SU-DHL-6 (cell line): ENCODE data around the gene CDC6.
A peak's percentile ranks its signal among the peaks of the same experiment; 100 is the strongest.

Experiments
- H2AFZ ChIP-seq: fragments of 200-600 bp; sonication (generic); 2 replicates; pipeline ENCODE4 v1.6.1; 2014; ENCODE audit warnings: low read depth, mild to moderate bottlenecking, moderate library complexity, mixed read lengths, antibody characterized with exemption, low read length; ENCODE audit not compliant: severe bottlenecking
- H3F3A ChIP-seq: fragments of 200-600 bp; shearing (Covaris generic); 2 replicates; pipeline ENCODE4 v1.6.0; 2016; ENCODE audit warnings: antibody characterized with exemption, mild to moderate bottlenecking; ENCODE audit not compliant: insufficient read depth
- H3K27ac ChIP-seq: fragments of 200-600 bp; sonication (generic); 2 replicates; pipeline ENCODE4 v1.5.1; 2016; ENCODE audit warnings: low read depth, mild to moderate bottlenecking, low read length, moderate library complexity, mixed read lengths
- H3K27me3 ChIP-seq: fragments of 200-600 bp; sonication (generic), shearing (Covaris generic); 2 replicates; pipeline ENCODE4 v1.6.0; 2014; ENCODE audit warnings: mild to moderate bottlenecking, low read length
- H3K36me3 ChIP-seq: fragments of 200-600 bp; sonication (generic); 2 replicates; pipeline ENCODE4 v1.6.1; 2014; ENCODE audit warnings: mild to moderate bottlenecking, low read length, mixed read lengths
- H3K4me2 ChIP-seq: fragments of 300-600, 200-600 bp; shearing (Covaris generic), sonication (generic); 2 replicates; pipeline ENCODE4 v1.6.0; 2014; ENCODE audit warnings: low read length, low read depth, mild to moderate bottlenecking; ENCODE audit not compliant: poor library complexity, severe bottlenecking
- H3K4me3 ChIP-seq: fragments of 200-600 bp; sonication (generic); 2 replicates; pipeline ENCODE4 v1.5.1; 2014; ENCODE audit warnings: antibody characterized with exemption, low read length, mild to moderate bottlenecking, mixed read lengths; ENCODE audit not compliant: insufficient read depth, poor library complexity, severe bottlenecking
- H3K79me2 ChIP-seq: fragments of 200-600 bp; sonication (generic); 2 replicates; pipeline ENCODE4 v1.6.1; 2014; ENCODE audit warnings: mild to moderate bottlenecking, low read length, moderate library complexity; ENCODE audit not compliant: insufficient read depth
- H3K9ac ChIP-seq: fragments of 200-600 bp; sonication (generic); 2 replicates; pipeline ENCODE4 v1.7.0; 2014; ENCODE audit warnings: mild to moderate bottlenecking, low read length
- H3K9me2 ChIP-seq: fragments of 200-600 bp; sonication (generic); replicated peaks from 2 replicates; pipeline ENCODE4 v1.6.1; 2014; ENCODE audit warnings: low read length; ENCODE audit not compliant: insufficient read depth
- H3K9me3 ChIP-seq: fragments of 200-600 bp; sonication (generic); 2 replicates; pipeline ENCODE4 v1.6.1; 2014; ENCODE audit warnings: low read length, mixed read lengths; ENCODE audit not compliant: insufficient read depth
- H4K20me1 ChIP-seq: fragments of 200-600 bp; sonication (generic); 2 replicates; pipeline ENCODE4 v1.6.1; 2014; ENCODE audit warnings: low read depth, mild to moderate bottlenecking, antibody characterized with exemption, low read length, moderate library complexity, mixed read lengths
- EZH2phosphoT487 ChIP-seq: fragments of 200-600 bp; sonication (generic), shearing (Covaris generic); conservative IDR thresholded peaks from 2 replicates; pipeline ENCODE4 v1.6.1; 2018; ENCODE audit warnings: mild to moderate bottlenecking, antibody characterized with exemption, low read length, moderate library complexity, mixed read lengths
- TF ChIP-seq, protein P1 (sequence below): fragments of 200-600 bp; sonication (generic); IDR thresholded peaks from one replicate; pipeline ENCODE4 v1.5.1; 2017; ENCODE audit warnings: antibody characterized with exemption, mild to moderate bottlenecking, low read length, moderate library complexity; ENCODE audit not compliant: insufficient read depth, poor library complexity, severe bottlenecking

CDC6 gene, protein sequence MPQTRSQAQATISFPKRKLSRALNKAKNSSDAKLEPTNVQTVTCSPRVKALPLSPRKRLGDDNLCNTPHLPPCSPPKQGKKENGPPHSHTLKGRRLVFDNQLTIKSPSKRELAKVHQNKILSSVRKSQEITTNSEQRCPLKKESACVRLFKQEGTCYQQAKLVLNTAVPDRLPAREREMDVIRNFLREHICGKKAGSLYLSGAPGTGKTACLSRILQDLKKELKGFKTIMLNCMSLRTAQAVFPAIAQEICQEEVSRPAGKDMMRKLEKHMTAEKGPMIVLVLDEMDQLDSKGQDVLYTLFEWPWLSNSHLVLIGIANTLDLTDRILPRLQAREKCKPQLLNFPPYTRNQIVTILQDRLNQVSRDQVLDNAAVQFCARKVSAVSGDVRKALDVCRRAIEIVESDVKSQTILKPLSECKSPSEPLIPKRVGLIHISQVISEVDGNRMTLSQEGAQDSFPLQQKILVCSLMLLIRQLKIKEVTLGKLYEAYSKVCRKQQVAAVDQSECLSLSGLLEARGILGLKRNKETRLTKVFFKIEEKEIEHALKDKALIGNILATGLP

DNA sequence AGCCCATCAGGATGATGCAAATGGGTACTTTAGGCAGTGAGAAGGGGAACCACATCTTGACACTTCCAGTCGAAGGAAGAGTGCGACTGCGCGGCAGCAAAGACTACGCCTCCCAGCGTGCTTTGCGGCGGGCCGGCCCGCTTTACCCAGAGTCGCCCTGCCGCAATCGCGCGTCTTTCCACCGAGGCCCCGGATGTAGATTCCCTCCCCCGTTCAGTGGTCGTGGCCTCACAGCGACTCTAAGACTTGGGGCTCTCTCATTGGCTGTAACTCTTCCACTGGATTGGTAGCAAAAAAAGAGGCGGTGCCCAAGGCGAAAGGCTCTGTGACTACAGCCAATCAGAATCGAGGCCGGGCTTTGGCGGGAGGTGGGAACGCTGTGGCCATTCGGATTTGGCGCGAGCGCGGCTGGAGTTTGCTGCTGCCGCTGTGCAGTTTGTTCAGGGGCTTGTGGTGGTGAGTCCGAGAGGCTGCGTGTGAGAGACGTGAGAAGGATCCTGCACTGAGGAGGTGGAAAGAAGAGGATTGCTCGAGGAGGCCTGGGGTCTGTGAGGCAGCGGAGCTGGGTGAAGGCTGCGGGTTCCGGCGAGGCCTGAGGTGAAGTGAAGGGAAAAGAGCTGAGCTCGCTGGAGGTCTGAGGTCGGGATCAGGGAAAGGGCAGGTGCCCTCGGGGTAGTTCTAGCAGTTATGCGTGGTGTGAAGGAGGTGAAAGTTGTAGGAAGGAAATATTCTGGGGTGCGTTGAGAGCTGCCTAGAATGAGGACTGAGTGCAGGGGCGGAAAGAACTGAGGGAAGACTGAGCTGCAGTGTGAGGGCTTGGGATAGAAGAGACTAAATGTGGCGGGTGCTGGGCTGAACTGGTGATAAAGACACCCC lies at the start of gene CDC6:
CDC6 (plus strand) TSS at position 386 of the 876 bp plus-strand sequence. CDS start 1,542 bp downstream, outside the sequence.
- Histone ChIP-seq H3K9me2 (no peaks in the 10 kb centered on the region), H3K9me3 (no peaks in the 10 kb centered on the region), H3K4me2 (peak within 1 kb of the TSS; percentile 66), H3K36me3 (peaks cover 15% of the 10 kb centered on the region; the same call in 1 of the 2 replicates), H4K20me1 (peaks cover 11% of the 10 kb centered on the region; the same call in 1 of the 2 replicates), H2AFZ (peak within 1 kb of the TSS; percentile 65), H3K4me3 (peak within 1 kb of the TSS; percentile 99), H3F3A (peaks cover 4% of the 10 kb centered on the region), H3K27ac (peak within 1 kb of the TSS; percentile 88), H3K79me2 (peaks cover 38% of the 10 kb centered on the region), H3K27me3 (no peaks in the 10 kb centered on the region), H3K9ac (peak within 1 kb of the TSS; percentile 97)
- TF ChIP-seq, protein P1, sequence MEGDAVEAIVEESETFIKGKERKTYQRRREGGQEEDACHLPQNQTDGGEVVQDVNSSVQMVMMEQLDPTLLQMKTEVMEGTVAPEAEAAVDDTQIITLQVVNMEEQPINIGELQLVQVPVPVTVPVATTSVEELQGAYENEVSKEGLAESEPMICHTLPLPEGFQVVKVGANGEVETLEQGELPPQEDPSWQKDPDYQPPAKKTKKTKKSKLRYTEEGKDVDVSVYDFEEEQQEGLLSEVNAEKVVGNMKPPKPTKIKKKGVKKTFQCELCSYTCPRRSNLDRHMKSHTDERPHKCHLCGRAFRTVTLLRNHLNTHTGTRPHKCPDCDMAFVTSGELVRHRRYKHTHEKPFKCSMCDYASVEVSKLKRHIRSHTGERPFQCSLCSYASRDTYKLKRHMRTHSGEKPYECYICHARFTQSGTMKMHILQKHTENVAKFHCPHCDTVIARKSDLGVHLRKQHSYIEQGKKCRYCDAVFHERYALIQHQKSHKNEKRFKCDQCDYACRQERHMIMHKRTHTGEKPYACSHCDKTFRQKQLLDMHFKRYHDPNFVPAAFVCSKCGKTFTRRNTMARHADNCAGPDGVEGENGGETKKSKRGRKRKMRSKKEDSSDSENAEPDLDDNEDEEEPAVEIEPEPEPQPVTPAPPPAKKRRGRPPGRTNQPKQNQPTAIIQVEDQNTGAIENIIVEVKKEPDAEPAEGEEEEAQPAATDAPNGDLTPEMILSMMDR: no peak
- no peak for TF ChIP-seq EZH2phosphoT487

DNA sequence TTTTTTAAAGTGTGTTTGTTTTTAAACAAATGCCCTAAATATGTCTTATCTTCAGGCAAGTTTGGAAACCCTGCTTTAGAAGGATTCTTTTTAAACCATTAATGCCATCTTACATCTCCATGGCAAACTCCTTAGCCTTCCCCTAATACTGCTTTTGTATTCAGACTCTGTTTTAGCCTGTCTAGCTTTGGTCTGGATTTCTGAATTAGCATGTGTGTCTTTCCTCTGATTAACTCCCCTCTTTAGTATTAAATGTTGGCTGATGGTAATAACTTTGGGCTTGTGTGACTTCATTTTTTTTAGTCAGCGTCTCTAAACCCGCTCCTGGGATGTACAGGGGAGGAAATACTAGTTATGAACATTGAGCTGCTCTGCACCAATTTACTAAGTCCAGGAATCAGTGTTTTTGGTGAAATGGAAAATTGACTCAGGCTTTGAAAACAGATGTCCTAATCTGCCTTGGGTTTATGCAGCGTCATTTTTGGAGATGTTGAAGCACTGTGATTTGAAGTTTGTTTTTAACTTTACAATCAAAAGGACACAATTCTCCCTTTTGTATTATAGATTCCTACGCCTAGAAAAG lies 46.3 kb upstream of the CDC6 start:
- Histone ChIP-seq H3K27me3 (no peaks in the 10 kb centered on the region), H3K4me3 (no peak overlapping the region), H2AFZ (no peak overlapping the region), H3K9ac (no peak overlapping the region), H3F3A (no peaks in the 10 kb centered on the region), H3K4me2 (no peak overlapping the region), H3K9me2 (no peaks in the 10 kb centered on the region), H4K20me1 (no peaks in the 10 kb centered on the region), H3K36me3 (no peaks in the 10 kb centered on the region), H3K79me2 (peaks cover 67% of the 10 kb centered on the region), H3K27ac (no peak overlapping the region), H3K9me3 (no peaks in the 10 kb centered on the region)
- TF ChIP-seq, protein P1: no peak
- TF ChIP-seq EZH2phosphoT487: no peak

DNA sequence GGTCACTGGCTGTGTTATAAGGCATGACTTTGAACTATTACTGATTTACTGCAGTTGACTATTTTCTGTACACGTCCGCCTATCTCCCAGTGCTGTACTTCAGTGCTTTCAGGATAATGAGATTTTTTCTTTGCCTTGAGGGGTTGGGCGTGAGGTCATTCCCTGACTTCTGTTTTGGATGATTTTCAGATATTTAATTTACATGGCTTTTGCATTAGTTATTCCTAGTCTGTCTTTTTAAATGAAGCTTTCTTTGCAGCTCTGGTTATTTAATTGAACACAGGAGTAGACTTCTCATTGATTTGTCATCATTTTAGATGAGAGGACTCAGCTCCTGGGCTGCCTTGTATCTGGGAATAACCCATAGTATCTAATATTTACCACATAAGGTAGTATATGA lies 44.9 kb upstream of the CDC6 start:
- Histone ChIP-seq H3K4me2 (no peak overlapping the region), H3K27me3 (no peaks in the 10 kb centered on the region), H3K36me3 (no peaks in the 10 kb centered on the region), H3K9me3 (no peaks in the 10 kb centered on the region), H3K9me2 (no peaks in the 10 kb centered on the region), H3K9ac (no peak overlapping the region), H3K4me3 (no peak overlapping the region), H3F3A (no peaks in the 10 kb centered on the region; the same call in 1 of the 2 replicates), H2AFZ (no peak overlapping the region), H3K79me2 (peaks cover 70% of the 10 kb centered on the region), H3K27ac (no peak overlapping the region), H4K20me1 (no peaks in the 10 kb centered on the region)
- TF ChIP-seq, protein P1: no peak
- no peak for TF ChIP-seq EZH2phosphoT487
